Iris pigment epithelial cell (primary cell): ENCODE data around the gene LRMDA.

Experiments used
- DNase-seq: peaks from one replicate; pipeline ENCODE4 v3.0.0-alpha.2; 2011; ENCODE audit warnings: low read depth

LRMDA gene

DNA sequence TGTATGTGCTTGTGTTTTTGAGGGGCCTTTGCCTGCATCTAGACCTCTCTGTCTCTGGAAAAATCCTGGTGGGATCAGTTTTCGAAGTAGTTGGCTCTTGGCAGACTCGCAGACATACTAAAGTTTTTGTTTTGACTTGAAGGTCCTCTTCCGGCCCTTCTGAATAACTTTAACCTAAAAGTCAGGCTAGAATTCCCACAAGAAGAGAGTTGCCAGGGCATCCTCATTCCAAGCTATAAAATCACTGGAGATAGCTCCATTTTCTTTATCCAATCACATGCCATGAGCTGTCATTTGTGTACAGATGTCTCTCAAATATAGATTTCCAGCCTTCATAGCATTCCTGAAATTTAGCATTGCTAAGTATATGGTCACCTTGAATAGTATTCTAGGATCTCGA is 967.8 kb downstream of the LRMDA start:
- no peak for DNase-seq

DNA sequence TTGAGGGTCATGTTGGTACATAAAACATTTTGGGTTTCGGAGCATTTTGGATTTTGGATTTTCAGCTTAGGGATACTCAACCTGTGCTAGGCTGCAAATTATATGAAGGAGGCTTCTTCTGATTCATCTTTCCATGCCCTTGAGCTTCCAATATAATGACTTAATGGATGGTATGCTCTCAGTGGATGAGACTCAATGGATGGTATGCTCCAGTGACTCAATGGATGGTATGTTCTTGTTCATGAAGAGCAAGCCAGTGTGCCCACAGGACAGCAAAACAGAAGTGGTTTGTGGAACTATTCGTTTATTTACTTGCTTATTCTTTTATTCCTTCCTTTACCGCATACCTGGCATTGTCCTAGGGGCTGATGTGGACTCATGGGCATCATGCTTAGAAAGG is 969.6 kb downstream of the LRMDA start:
- no peak for DNase-seq

DNA sequence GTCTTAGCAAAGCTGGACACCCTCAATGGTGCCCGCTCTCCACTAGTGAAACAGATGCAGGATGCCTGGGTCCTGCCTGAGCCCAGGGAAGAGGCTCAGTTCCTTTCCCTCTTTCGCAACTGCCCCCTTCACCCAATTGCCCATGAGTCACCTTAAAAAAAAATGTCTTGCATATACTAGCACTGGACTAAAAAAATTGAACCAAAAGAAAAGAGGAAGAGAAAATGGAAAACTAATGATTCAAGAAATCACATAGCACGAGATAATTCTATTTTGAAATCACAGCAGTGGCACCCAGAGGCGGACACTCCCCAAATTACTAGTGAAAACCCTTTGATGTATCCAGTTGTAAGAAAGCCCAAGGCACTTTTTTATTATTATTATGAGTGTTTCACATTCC is 972.5 kb downstream of the LRMDA start:
- DNase-seq, result no peak

DNA sequence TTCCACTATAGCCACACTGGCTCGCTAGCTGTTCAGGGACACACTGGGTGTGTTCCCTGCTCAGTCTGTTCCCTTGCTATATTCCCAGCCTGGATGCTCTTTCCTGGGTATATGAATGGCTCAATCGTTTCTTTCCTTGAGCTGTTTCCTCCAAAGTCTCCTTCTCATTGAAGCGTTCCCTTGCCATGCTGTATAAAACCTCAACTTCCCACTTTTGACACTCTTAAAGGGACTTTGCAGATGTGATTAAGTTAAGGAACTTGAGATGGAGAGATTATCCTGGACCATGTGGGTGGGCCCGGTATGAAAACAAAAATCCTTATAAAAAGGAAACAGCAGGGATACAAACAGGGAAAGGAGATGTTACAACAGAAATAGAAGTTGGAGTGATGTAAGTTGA is 973.1 kb downstream of the LRMDA start:
- DNase-seq, result no peak

DNA sequence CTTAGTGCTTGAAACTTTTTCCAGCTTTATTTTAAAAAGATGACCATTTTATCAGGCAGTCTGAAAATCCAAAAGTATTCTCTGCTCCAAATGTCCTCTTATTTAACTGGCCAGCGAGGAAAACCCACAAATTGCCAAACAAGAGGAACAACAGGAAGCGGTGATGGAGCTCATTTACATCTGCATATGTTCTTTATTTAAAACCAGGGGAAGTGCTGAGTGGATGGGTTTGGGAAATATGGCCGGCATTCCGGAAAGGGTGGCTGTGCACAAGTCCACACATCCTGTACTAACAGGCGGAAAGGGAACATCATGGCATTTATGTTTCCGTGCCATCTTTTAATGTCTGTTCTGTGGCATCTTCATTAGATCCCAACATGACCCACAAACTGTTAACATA is 974.5 kb downstream of the LRMDA start:
- no peak for DNase-seq

DNA sequence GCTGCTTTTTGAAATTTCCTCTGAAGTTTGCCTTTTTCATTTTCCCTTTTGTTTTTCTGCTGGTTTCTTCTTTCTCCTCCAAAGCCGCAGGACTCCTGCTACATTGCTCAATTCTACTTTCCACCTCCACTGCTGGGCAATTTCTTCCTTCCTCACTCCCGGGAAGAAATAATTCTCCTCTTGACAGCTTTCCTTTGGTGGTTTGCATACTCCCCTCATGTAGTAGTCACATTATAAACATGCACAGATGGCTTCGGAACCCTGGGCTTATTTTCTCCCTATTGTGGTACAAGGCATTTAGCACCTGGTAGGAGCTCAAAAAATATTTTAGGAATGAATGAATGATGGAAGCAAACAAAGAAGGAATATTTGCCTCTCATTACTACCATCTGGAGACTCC is 977.2 kb downstream of the LRMDA start:
- DNase-seq, result no peak

DNA sequence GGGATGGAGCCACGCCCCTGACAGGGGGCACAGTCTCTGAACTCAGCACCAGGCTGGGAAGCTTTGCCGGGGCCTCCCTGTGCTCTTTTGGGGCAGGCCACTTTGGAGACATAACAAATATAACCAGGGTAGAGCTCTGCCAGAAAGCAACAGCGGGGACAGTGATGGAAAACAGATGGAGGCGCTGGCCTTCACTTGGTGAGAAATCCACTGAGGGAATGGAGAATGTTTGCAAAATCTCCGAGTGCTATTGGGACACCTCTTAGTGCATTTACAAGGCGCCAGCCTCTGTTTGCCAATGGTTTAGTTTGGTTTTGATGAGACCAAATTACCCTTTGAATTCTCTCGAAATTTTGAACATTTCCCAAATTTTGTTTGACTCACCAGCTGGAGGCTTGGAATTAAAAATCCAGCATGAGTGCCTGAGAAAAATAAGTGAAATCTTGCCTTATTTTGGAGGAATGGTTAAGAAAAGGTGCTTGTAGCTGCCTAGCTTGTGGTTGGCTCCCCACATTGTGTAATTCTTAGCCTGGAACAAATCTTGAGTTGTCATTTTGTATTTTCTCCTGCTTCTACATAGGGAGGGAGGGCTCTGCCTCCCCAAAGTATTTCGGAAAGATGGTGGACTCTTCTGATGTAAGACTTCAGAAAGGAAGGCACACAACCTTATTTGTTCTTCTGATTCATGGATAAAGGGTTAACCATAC is 980.5 kb downstream of the LRMDA start:
- DNase-seq, result no peak

DNA sequence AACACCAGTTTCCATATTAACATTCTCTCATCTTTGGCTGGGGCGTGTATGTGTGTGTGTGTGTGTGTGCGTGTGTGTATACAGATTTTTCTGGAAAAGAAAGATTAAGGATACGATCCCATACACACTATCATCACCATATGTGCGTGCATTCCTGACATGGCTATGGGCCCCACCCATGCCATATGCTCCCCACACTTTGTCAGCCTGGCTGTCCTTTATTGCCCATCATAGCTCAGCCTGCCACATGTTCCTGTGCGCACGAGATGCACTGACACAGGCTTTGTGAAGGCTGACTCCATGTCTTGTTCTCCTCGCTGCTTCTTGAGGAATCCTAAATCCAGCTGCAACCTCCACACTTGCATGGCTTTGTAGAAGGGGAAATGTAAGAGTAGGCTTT is 984.1 kb downstream of the LRMDA start:
- no peak for DNase-seq

DNA sequence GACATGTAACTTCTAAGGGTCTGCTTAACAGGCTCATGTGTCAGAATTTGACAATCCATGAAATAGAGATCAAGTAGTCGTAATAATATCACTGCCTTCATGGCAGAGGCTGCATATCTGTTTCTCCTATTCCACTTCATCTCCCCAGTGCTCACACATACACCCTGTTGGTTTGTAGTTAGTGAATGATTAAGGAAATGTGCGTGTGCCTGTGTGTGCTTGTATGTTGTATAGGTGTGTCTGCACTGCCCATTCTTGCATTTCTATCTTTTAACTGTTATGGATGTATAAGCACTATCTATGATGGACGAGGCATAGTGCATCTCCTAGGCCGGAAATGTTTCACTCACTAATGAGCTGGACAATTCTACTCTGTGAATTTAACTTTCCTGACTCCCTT is 985.2 kb downstream of the LRMDA start:
- DNase-seq, result no peak

DNA sequence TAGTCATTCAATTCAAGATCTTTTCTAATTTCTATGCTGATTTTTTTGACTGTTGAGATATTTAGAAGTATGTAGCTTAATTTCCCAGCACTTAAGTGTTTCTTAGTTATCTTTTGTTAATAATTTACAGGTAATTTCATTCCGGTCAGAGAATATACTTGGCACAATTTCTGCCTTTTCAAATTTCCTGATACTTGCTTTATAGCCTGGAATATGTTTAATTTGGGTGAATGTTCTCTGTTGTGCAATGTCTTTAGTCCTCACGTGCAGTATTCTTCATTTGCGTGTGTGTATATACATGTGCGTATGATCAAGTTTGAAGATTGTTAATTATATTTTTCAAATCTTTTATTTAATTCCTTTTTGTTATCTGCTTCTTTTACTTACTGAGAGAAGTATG is 989.3 kb downstream of the LRMDA start:
- no peak for DNase-seq

DNA sequence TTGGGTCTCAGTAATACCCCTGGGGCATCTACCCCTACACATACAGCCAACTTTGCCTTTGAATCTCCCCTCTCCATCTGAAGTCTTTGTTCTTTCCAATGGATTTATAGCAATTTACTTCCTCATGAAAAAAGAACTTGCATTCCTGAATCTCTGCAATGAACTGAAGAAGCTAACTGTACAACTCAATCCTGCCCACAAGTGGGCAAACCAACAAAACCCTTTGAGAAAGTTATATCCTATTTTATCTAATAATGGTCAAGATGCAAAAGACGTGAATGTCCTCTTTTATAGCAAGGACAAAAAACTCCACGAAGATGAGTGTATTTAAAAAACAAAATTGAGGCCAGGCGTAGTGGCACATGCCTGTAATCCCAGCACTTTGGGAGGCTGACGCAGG is 991.3 kb downstream of the LRMDA start:
- DNase-seq, result no peak

DNA sequence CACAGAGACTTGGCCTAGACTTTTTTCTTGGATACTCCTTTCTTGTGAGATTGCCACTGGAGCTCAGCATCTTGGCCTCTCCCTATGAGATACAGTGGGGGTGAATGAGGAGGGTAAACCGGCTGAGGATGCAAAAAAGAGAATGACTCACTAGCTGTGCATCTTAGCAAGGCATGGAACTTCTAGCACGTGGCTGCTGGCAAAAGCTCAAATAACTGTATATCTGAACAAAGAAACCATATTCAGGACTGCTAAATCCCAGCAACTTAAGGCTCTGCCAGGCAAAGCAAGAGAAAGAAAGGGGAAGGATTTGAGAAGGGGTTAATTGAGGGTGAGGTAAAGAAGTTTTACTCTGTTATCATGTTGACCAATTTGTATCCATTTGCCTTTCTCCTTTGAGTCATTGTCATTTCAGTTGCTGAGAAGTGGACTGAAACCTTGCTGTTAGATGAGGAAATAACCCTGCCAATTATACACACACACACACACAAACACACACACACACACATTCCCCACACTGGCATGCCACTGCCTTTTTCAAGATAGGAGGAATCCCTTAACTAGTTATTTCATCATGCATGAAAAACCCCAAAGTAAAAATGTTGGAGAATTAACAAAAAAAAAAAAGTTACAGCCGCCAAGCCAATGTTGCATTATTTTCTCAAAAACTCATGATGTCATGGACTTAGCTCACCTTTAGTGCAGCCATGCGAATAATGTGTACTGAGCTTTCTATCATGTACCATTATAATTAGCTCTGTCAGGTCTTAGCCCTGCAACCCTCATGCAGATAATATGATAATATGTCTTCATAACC is 997.3 kb downstream of the LRMDA start:
- peak; percentile 94 for DNase-seq

DNA sequence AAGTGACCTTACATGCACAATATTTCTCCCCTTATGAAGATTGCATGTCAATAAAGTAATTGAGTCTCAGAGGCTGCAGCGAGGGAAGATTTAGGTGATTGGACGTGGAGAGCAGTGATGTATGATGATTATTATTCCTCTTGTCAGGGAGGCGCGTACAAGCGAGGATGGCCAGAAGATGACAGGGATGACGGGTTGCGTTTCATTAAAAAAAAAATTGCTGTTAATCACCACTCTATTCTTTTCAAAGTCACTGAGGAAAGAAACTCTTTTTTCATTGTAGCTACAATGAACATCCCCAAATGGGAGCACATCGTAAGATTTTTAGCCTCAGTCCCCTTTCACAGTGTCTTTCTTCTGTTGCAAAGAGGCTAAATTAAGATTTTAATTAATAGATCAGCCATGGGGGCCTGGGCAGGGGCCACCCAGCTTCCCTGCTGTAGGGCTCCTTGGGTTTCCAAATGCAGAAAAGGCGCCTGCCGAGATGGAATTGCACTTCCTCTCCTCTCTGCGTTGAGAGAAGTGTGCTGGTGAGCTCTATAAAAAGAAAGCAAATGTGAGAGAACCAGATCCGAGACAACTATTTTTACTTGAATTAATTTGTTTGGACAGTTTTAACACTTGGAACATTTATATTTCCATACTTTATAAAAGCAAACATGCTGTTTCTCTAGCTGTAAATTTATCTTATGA is 998.1 kb downstream of the LRMDA start:
- no peak for DNase-seq

DNA sequence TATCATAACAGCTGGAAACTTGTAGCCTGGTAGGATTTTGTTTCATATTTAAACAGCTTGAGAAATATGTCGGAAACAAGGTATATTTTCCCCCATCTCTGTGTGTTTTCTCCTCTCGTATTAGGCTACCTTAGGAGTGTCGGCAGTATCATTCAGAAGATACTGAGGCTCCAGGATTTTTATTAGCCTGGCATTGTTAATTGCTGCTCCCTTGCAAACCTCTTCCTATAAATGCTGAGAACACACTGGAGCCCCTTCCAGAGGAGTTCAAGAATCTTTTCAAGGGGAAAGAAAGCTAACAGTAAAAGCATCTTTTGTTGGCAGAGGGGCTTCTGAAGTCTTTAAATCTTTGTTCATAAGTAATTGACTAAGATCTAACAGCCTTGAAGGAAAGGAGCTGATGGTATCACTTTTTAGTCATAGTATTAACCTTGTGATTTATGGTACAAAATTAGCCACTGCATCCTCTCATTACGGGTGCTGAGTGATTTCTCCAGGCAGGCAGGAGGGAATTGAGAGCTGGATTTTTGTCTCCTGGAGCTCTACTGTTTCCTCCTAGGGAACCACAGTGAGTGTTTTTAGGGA is 998.7 kb downstream of the LRMDA start:
- no peak for DNase-seq

DNA sequence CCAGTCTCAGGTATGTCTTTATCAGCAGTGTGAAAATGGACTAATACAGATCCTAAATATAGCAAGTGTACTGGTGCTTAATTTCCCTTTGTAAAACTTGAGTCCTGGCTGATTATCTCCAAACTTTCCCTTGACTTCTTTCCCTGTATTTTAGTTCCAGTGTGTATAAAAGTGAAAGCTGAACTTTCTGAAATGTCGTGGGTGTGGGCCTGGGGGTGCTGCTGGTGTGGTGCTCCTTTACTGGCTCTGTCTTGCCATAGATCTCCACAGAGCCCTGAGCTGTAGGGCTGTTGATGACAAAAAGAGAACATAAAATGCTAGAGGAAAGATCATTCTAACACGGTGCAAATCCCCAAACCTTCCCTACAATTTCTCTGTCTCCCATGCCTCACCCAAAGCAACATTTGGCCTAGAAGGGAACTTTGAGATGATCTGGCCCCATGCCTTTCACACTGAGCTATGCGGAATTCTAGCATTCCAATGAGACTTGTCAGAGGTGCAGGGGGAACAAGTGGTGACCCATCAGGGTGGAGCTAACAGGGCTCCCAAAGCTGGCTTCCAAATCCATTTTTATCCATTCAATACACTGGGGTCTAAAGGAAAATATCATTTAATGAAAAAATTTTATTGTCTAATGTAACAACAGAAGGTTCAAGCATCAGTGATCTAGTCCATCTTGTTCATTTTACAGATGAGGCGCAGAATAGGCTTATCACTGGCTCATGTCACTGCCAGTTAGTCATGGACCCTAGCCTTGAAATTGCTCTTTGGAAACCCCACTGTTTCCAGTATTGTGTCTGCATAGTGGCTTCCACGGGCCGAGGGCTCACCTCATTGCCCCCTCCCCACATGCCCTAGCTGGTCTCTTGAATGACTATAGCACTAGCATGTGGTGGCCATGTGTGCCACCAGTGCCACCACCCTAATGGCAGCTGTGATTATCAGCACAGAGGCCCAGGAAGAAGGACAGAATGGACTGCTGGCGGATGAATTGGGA is 1000.9 kb downstream of the LRMDA start:
- DNase-seq, result peak; percentile 56

DNA sequence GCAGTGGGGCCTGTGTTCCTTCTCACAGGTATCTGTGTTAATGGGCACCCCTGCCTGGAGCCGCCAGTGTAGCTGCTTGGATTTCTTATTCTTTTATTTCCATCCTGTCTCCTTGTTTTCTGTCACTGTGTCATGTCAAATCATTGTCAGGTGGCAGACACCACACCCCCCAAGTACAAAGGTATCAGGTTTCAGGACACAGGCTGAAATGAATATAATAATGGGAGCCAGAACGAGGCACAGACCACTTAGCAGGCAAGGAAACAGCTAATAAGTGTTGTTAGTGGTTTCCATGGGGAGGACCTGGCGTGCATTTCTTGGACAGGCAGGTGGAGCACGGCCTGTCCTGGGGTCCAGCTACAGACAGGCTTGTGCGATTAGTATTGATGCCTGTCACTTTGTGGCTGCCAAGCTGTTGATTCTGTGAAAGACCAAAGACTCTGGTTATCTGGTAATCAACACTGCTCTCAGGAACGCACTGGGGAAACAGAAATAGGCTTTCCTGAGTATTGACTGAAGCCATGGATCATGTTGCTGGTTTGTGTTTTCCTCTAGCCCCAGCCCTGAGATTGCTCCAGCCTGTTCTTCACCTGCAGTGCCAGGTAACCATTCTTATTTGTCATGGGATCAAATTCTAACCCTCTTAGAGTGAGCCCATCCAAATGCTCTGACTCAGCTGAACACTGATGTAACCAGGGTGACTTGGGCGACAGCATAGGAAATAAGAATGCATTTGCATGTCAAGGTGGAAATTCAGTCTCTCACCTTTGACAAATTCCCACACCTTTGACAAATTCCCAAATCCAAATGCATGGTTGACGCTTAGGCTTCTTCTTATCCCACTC is 1002.0 kb downstream of the LRMDA start:
- no peak for DNase-seq

DNA sequence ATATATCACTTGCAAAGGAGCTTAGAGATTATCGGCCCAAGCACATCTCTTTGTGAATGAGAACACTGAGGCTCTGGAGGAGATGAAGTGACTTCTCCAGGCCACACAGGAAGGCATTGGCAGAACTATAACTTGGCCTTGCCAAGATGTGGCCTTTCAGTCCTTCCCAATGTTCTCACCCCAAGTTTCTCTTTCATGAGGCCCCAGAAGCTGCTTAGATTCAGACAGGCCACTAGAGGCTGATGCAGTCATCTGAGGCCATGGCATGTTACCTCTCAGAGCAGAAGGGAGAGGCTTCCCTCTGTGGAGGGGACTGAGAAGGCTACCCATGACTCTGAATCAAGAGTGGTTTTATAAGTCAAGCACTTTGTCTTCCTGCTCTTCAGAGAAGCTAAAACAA is 1003.7 kb downstream of the LRMDA start:
- no peak for DNase-seq

DNA sequence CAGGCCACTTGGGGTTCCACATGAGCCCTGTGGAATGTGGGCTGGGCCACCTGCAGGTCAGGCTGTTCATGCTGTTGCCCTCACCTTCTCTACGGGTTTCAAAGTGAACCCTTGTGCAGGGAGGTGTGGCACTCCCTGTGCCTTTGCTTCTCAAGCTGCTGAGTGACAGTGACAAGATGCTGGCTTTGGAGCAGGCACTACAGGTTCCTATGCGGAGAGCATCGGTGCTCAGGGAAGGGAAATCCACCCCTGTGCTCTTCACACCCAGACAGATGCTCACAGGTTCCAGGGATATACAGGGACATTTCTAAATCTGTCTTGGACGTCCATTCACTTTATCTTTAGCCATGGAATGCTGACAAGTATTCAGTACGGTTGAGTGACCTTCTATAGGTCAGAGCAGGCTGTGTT is 1005.0 kb downstream of the LRMDA start:
- DNase-seq, result no peak

DNA sequence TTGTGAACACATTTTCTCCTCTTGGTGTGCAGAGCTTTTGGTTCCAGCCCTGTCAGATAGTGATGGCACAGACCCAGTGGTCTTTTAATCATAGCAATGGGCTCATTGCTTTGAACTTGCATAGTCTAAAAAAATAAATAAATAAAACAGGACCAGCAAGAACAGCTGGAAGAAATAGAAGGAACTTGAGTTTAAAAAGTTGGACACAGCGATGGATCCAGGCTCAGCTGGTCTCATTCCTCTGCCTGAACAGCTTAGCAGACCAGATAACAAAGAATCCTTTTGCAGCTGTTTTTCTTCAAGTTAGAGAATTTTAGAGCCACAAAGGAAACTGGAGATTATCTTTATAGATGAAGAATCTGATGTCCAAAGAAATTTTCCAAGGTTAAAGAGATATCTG is 1005.6 kb downstream of the LRMDA start:
- DNase-seq, result no peak

DNA sequence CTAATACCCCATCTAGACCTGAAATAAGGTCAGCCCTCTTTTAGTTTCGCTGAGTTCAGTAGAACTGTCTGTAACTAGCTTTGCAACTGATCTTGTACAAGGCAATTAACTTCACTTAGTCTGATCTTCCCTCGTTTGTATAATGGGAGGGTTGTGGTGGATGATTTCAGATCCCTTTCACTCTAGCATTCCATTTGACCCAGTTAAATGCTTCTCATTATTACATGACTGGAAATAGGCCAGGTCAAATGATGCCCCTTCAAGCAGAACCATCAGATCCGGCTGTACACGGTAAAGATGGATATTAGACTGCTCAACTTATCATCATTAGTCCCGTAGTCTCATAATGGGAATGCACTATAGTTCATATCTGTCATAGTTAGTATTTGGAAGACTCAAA is 1009.0 kb downstream of the LRMDA start:
- DNase-seq, result no peak

DNA sequence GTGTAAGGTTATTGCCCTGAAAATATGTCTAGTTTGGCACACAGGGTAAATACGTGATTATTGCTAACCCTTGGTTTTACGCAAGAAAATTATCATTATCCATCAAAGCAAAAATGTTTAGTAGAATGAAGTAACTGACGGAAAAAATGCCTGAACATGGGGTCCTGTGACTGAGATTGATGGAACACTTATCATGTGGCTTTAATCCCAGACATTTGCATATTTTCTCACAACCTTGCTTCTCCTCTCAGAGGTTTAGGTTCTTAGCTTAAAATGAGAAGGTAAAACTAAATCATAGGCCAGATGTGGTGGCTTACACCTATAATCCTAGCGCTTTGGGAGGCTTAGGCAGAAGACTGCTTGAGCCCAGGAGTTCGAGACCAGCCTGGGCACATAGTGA is 1010.7 kb downstream of the LRMDA start:
- no peak for DNase-seq
